ENCODE data around the gene SVIL. TPM values are rescaled to one million over a fixed set of nuclear protein-coding genes. Genes with fewer than 3 reads are reported as not detected.

SVIL gene
- total RNA-seq, 2 experiments from 2014 or later: 11.2 to 13.0 TPM

GRCh38 chr10:29482591-29483431 is 152.0 kb downstream of the SVIL start:
- Mint-ChIP-seq H3K4me1 (ENCODE audit: low read depth) (peaks cover 69% of the 10 kb centered on the region), H3K4me3 (peak overlapping the region; percentile 48), H3K9me3 (ENCODE audit: insufficient read depth) (peaks cover 7% of the 10 kb centered on the region), H3K27ac (peak overlapping the region; percentile 84), H3K27me3 (ENCODE audit: low read depth) (no peaks in the 10 kb centered on the region), H3K36me3 (ENCODE audit: low read depth) (peaks cover 36% of the 10 kb centered on the region)
- DNase-seq (peak; percentile 74), ATAC-seq (peak; percentile 90)
- POLR2A ChIA-PET: interaction anchor here (0.6 kb wide), 1 partner anchor 27 kb away, joined by 4 read pairs; no protein-coding TSS in a partner anchor
- CTCF ChIA-PET: interaction anchor here (0.7 to 3.1 kb wide), 13 partner anchors 9 to 108 kb away, joined by 3 to 33 read pairs (median 6); no protein-coding TSS in a partner anchor

- ChIA-PET POLR2A (interaction anchor here (0.6 kb wide), 1 partner anchor 27 kb away, joined by 4 read pairs; no protein-coding TSS in a partner anchor), CTCF (interaction anchor here (0.7 to 3.1 kb wide), 10 partner anchors 11 to 109 kb away, joined by 3 to 33 read pairs (median 6); no protein-coding TSS in a partner anchor)
- Mint-ChIP-seq H3K9me3 (ENCODE audit: insufficient read depth) (peaks cover 3% of the 10 kb centered on the region), H3K36me3 (ENCODE audit: low read depth) (peaks cover 28% of the 10 kb centered on the region), H3K4me3 (no peak overlapping the region), H3K27me3 (ENCODE audit: low read depth) (no peaks in the 10 kb centered on the region), H3K27ac (peak overlapping the region; percentile 84), H3K4me1 (ENCODE audit: low read depth) (peaks cover 60% of the 10 kb centered on the region)
- ATAC-seq: no peak
- no peak for DNase-seq
These were observed 152.8 kb downstream of the SVIL start for GRCh38 chr10:29481906-29482440.

- ChIA-PET POLR2A (no interaction called here), CTCF (no interaction called here)
- no peaks in the 10 kb centered on the region for H3K27me3 Mint-ChIP-seq (ENCODE audit: low read depth)
- no peak for ATAC-seq
- peaks cover 18% of the 10 kb centered on the region for H3K36me3 Mint-ChIP-seq (ENCODE audit: low read depth)
- H3K4me3 Mint-ChIP-seq: no peak overlapping the region
- DNase-seq: no peak
- H3K27ac Mint-ChIP-seq: peak overlapping the region; percentile 46
- H3K9me3 Mint-ChIP-seq (ENCODE audit: insufficient read depth): no peaks in the 10 kb centered on the region
- peaks cover 45% of the 10 kb centered on the region for H3K4me1 Mint-ChIP-seq (ENCODE audit: low read depth)
These were observed 154.5 kb downstream of the SVIL start for GRCh38 chr10:29479981-29480954.

- CTCF ChIA-PET: interaction anchor here (2.5 to 2.8 kb wide), 2 partner anchors 17 to 34 kb away, joined by 7 to 11 read pairs; no protein-coding TSS in a partner anchor
- peaks cover 35% of the 10 kb centered on the region for H3K4me1 Mint-ChIP-seq (ENCODE audit: low read depth)
- no peaks in the 10 kb centered on the region for H3K27me3 Mint-ChIP-seq (ENCODE audit: low read depth)
- peaks cover 11% of the 10 kb centered on the region for H3K36me3 Mint-ChIP-seq (ENCODE audit: low read depth)
- H3K27ac Mint-ChIP-seq: peak overlapping the region; percentile 46
- no peak overlapping the region for H3K4me3 Mint-ChIP-seq
- ATAC-seq (no peak), DNase-seq (no peak)
- POLR2A ChIA-PET: no interaction called here
- H3K9me3 Mint-ChIP-seq (ENCODE audit: insufficient read depth): no peaks in the 10 kb centered on the region
These were observed 155.5 kb downstream of the SVIL start for GRCh38 chr10:29479081-29479925.

- H3K4me3 Mint-ChIP-seq: no peak overlapping the region
- no peak for DNase-seq
- no peak overlapping the region for H3K27ac Mint-ChIP-seq
- ChIA-PET POLR2A (no interaction called here), CTCF (interaction anchor here (1.0 to 3.0 kb wide), 3 partner anchors 10 to 23 kb away, joined by 3 to 16 read pairs (median 3); no protein-coding TSS in a partner anchor)
- peaks cover 18% of the 10 kb centered on the region for H3K4me1 Mint-ChIP-seq (ENCODE audit: low read depth)
- no peaks in the 10 kb centered on the region for H3K27me3 Mint-ChIP-seq (ENCODE audit: low read depth)
- H3K36me3 Mint-ChIP-seq (ENCODE audit: low read depth): no peaks in the 10 kb centered on the region
- ATAC-seq: no peak
- H3K9me3 Mint-ChIP-seq (ENCODE audit: insufficient read depth): no peaks in the 10 kb centered on the region
These were observed 161.2 kb downstream of the SVIL start for GRCh38 chr10:29473406-29474100.

GRCh38 chr10:29473087-29473356 is 161.7 kb downstream of the SVIL start:
- Mint-ChIP-seq H3K9me3 (ENCODE audit: insufficient read depth) (no peaks in the 10 kb centered on the region), H3K27me3 (ENCODE audit: low read depth) (no peaks in the 10 kb centered on the region), H3K36me3 (ENCODE audit: low read depth) (no peaks in the 10 kb centered on the region), H3K4me1 (ENCODE audit: low read depth) (peaks cover 18% of the 10 kb centered on the region), H3K4me3 (no peak overlapping the region), H3K27ac (no peak overlapping the region)
- DNase-seq: no peak
- POLR2A ChIA-PET: no interaction called here
- no peak for ATAC-seq
- CTCF ChIA-PET: interaction anchor here (1.0 to 3.0 kb wide), 2 partner anchors 12 to 23 kb away, joined by 3 to 16 read pairs; no protein-coding TSS in a partner anchor

- Mint-ChIP-seq H3K27ac (peak overlapping the region; percentile 28), H3K4me3 (no peak overlapping the region), H3K9me3 (ENCODE audit: insufficient read depth) (no peaks in the 10 kb centered on the region), H3K4me1 (ENCODE audit: low read depth) (peaks cover 18% of the 10 kb centered on the region), H3K36me3 (ENCODE audit: low read depth) (no peaks in the 10 kb centered on the region), H3K27me3 (ENCODE audit: low read depth) (no peaks in the 10 kb centered on the region)
- DNase-seq (no peak), ATAC-seq (no peak)
- ChIA-PET POLR2A (no interaction called here), CTCF (interaction anchor here (1.0 to 3.0 kb wide), 7 partner anchors 10 to 26 kb away, joined by 3 to 18 read pairs (median 5); no protein-coding TSS in a partner anchor)
These were observed 162.3 kb downstream of the SVIL start for GRCh38 chr10:29472301-29473086.

GRCh38 chr10:29471544-29471859 is 163.3 kb downstream of the SVIL start:
- ChIA-PET POLR2A (no interaction called here), CTCF (interaction anchor here (1.3 to 3.0 kb wide), 7 partner anchors 10 to 48 kb away, joined by 3 to 18 read pairs (median 5); no protein-coding TSS in a partner anchor)
- peaks cover 18% of the 10 kb centered on the region for H3K4me1 Mint-ChIP-seq (ENCODE audit: low read depth)
- H3K4me3 Mint-ChIP-seq: no peak overlapping the region
- no peak for ATAC-seq
- H3K27ac Mint-ChIP-seq: no peak overlapping the region
- H3K36me3 Mint-ChIP-seq (ENCODE audit: low read depth): no peaks in the 10 kb centered on the region
- DNase-seq: no peak
- H3K9me3 Mint-ChIP-seq (ENCODE audit: insufficient read depth): no peaks in the 10 kb centered on the region
- H3K27me3 Mint-ChIP-seq (ENCODE audit: low read depth): no peaks in the 10 kb centered on the region

GRCh38 chr10:29470843-29471543 is 163.8 kb downstream of the SVIL start:
- Mint-ChIP-seq H3K27me3 (ENCODE audit: low read depth) (no peaks in the 10 kb centered on the region), H3K4me3 (no peak overlapping the region), H3K36me3 (ENCODE audit: low read depth) (no peaks in the 10 kb centered on the region), H3K27ac (no peak overlapping the region), H3K9me3 (ENCODE audit: insufficient read depth) (no peaks in the 10 kb centered on the region), H3K4me1 (ENCODE audit: low read depth) (peaks cover 18% of the 10 kb centered on the region)
- ATAC-seq: no peak
- DNase-seq: no peak
- ChIA-PET CTCF (interaction anchor here (0.7 to 3.0 kb wide), 9 partner anchors 10 to 48 kb away, joined by 3 to 18 read pairs (median 4); no protein-coding TSS in a partner anchor), POLR2A (no interaction called here)
